Measurements from ENCODE around the gene CCM2. TPM values are rescaled to one million over a fixed set of nuclear protein-coding genes. Genes with fewer than 3 reads are reported as not detected.

Gene CCM2
- total RNA-seq, 1 donor from 2014 or later: 34.1 TPM

GRCh38 chr7:44976040-44976745 is 23.8 kb upstream of the CCM2 start:
- Mint-ChIP-seq H3K36me3 (peaks cover 9% of the 10 kb centered on the region), H3K27ac (no peak overlapping the region), H3K27me3 (ENCODE audit: low read depth) (no peaks in the 10 kb centered on the region), H3K4me1 (no peaks in the 10 kb centered on the region), H3K4me3 (no peak overlapping the region), H3K9me3 (no peaks in the 10 kb centered on the region)
- TF ChIP-seq, protein P1, sequence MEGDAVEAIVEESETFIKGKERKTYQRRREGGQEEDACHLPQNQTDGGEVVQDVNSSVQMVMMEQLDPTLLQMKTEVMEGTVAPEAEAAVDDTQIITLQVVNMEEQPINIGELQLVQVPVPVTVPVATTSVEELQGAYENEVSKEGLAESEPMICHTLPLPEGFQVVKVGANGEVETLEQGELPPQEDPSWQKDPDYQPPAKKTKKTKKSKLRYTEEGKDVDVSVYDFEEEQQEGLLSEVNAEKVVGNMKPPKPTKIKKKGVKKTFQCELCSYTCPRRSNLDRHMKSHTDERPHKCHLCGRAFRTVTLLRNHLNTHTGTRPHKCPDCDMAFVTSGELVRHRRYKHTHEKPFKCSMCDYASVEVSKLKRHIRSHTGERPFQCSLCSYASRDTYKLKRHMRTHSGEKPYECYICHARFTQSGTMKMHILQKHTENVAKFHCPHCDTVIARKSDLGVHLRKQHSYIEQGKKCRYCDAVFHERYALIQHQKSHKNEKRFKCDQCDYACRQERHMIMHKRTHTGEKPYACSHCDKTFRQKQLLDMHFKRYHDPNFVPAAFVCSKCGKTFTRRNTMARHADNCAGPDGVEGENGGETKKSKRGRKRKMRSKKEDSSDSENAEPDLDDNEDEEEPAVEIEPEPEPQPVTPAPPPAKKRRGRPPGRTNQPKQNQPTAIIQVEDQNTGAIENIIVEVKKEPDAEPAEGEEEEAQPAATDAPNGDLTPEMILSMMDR (IDR thresholded peaks at IDR 0.05; ENCODE audit: unreplicated experiment): no peak
- no peak for DNase-seq (ENCODE audit: low spot score in 2 of 2, unreplicated experiment in 2 of 2)

GRCh38 chr7:44976746-44977196 is 23.2 kb upstream of the CCM2 start:
- H3K27me3 Mint-ChIP-seq (ENCODE audit: low read depth): no peaks in the 10 kb centered on the region
- H3K9me3 Mint-ChIP-seq: no peaks in the 10 kb centered on the region
- no peak overlapping the region for H3K27ac Mint-ChIP-seq
- H3K4me1 Mint-ChIP-seq: no peaks in the 10 kb centered on the region
- no peak overlapping the region for H3K4me3 Mint-ChIP-seq
- peaks cover 9% of the 10 kb centered on the region for H3K36me3 Mint-ChIP-seq
- DNase-seq (ENCODE audit: low spot score in 2 of 2, unreplicated experiment in 2 of 2): no peak
- TF ChIP-seq, protein P1 (IDR thresholded peaks at IDR 0.05; ENCODE audit: unreplicated experiment): no peak

DNA sequence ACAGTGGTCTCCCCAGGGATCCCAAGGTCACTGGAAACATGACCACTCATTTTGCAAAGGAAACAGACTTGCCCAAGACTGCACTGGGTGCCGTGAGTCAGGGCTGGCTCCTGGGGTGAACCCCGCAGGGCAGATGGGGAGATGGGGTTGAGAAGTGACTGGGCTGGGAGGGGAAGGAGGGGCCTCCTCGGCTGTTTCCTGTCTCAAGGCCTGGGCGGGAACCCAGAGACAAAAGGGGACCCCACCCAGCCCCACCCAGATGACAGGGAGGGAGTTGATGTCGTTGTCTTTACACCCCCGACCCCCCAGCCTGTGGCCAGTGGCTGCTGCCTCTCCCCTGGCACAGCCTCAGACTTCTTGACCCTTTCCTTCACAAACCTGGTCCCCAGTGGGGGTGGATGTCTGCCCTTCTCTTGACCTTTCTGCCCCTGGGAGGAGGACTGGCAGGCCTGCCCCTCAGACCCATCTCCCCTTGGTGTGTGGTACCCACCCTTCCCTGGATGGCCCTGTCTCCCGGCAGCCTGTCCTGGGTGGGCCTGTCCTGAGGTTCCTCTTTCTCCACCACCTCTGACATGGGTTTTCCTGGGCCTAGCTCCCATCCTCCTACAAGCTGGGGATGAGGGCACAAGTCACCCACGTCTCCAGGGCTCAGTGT is 22.6 kb upstream of the CCM2 start:
- no peak overlapping the region for H3K4me3 Mint-ChIP-seq
- H3K27ac Mint-ChIP-seq: no peak overlapping the region
- TF ChIP-seq, protein P1 (IDR thresholded peaks at IDR 0.05; ENCODE audit: unreplicated experiment): no peak
- H3K27me3 Mint-ChIP-seq (ENCODE audit: low read depth): no peaks in the 10 kb centered on the region
- no peak for DNase-seq (ENCODE audit: low spot score in 2 of 2, unreplicated experiment in 2 of 2)
- H3K36me3 Mint-ChIP-seq: peaks cover 10% of the 10 kb centered on the region
- no peaks in the 10 kb centered on the region for H3K9me3 Mint-ChIP-seq
- H3K4me1 Mint-ChIP-seq: no peaks in the 10 kb centered on the region

- Mint-ChIP-seq H3K4me3 (no peak overlapping the region), H3K27me3 (ENCODE audit: low read depth) (no peaks in the 10 kb centered on the region), H3K4me1 (no peaks in the 10 kb centered on the region), H3K9me3 (no peaks in the 10 kb centered on the region), H3K27ac (no peak overlapping the region), H3K36me3 (peaks cover 15% of the 10 kb centered on the region)
- DNase-seq (ENCODE audit: low spot score in 2 of 2, unreplicated experiment in 2 of 2): no peak
- TF ChIP-seq, protein P1 (IDR thresholded peaks at IDR 0.05; ENCODE audit: unreplicated experiment): no peak
Observed at GRCh38 chr7:44977959-44978335, 22.1 kb upstream of the CCM2 start.

- TF ChIP-seq, protein P1 (IDR thresholded peaks at IDR 0.05; ENCODE audit: unreplicated experiment): no peak
- Mint-ChIP-seq H3K4me1 (no peaks in the 10 kb centered on the region), H3K9me3 (no peaks in the 10 kb centered on the region), H3K27ac (no peak within 1 kb of the TSS), H3K36me3 (peaks cover 23% of the 10 kb centered on the region), H3K4me3 (no peak within 1 kb of the TSS), H3K27me3 (ENCODE audit: low read depth) (no peaks in the 10 kb centered on the region)
- DNase-seq (ENCODE audit: low spot score in 2 of 2, unreplicated experiment in 2 of 2): no peak
Observed at GRCh38 chr7:44978511-44979366, 21.3 kb upstream of the CCM2 start, which contains the start of gene MYO1G. TSS of gene MYO1G (minus strand) at chr7:44979015. CDS start at chr7:44978961, 54 bp downstream.
